NOMO-1 treated with DMSO at 0.1 percent for 48 hours (cell line): ENCODE results near the gene MALAT1.
"Not testable (repeated sequence)": the region's sequence is repeated elsewhere in the genome, so short reads cannot be mapped to it uniquely, and the experiment has no call there.

Experiments used
- DNase-seq: peaks from one replicate; lab custom pipeline; 2025; ENCODE audit not compliant: unreplicated experiment; lab: John Stamatoyannopoulos, UW

MALAT1 gene

GRCh38 chr11:65498977-65499712 lies at the start of gene MALAT1:
Gene MALAT1 (plus strand): TSS chr11:65499045.
- DNase-seq = peak; percentile 85

DNA sequence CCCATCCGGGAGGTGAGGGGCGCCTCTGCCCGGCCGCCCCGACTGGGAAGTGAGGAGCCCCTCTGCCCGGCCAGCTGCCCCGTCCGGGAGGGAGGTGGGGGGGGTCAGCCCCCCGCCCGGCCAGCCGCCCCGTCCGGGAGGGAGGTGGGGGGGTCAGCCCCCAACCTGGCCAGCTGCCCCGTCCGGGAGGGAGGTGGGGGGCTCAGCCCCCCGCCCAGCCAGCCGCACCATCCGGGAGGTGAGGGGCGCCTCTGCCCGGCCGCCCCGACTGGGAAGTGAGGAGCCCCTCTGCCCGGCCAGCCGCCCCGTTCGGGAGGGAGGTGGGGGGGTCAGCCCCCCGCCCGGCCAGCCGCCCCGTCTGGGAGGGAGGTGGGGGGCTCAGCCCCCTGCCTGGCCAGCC lies 47.5 kb upstream of the MALAT1 start:
- not testable (repeated sequence) for DNase-seq

DNA sequence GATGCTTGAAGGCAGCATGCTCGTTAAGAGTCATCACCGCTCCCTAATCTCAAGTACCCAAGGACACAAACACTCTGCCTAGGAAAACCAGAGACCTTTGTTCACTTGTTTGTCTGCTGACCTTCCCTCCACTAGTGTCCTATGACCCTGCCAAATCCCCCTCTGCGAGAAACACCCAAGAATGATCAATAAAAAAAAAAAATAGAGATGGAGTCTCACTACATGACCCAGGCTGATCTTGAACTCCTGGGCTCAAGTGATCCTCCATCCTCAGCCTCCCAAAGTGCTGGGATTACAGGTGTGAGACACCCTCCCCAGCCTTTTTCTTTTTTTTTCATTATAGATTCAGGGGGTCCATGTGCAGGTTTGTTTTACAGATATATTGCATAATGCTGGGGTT lies 46.6 kb upstream of the MALAT1 start:
- not testable (repeated sequence) for DNase-seq

- DNase-seq = peak; percentile 88
Observed at GRCh38 chr11:65452806-65453490, 45.9 kb upstream of the MALAT1 start.

DNA sequence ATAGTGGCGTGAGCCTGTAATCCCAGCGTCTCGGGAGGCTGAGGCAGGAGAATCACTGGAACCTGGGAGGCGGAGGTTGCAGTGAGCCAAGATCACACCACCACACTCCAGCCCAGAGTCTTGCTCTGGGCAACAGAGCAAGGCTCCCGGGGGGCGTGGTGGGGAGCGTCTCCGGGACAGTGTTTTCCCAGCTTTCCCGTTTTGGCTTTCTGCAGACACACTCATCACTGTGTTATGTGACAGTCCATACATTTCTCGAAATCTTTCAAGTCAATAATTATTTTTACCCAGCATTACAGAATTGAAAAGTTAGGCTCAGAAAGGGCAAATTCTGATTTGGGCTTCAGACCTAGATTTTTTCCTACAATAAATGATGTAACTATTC lies 44.5 kb upstream of the MALAT1 start:
- no peak for DNase-seq

DNA sequence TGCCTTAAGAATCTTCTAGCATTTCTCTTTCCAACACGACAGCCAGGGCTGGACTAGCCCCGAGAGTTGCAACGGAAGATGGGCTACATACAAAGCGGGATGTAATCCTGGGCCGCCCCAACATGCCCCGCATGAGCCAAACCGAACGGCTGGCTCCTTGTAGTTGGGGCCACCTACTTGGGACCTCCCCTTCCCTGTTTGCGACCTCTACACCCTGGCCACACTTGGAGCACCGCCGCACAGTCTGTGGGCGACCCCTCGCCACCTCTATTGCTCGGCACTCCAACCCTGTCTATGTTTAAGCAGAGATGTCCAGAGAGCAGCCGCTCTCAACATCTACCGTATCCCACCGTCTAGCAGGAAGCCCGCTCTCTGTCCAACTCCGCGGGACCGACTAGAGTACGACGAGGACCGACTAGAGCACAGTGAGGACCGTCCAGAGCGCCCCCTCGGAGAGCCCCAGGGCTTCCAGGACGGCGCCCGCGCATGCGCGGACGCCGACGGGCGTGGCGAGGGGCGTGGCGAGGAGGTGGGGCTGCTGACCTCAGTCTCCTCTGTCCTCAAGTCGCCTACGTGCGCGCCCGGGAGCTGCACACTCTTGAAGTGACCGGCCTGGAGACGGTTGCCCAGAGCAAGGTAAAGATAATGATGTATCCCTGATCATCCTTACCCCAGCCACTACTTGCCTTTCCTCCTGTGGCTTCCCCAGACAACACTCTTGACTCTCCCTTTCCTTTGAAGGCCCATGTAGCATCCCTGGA lies 44.0 kb upstream of the MALAT1 start:
- peak; percentile 83 for DNase-seq

DNA sequence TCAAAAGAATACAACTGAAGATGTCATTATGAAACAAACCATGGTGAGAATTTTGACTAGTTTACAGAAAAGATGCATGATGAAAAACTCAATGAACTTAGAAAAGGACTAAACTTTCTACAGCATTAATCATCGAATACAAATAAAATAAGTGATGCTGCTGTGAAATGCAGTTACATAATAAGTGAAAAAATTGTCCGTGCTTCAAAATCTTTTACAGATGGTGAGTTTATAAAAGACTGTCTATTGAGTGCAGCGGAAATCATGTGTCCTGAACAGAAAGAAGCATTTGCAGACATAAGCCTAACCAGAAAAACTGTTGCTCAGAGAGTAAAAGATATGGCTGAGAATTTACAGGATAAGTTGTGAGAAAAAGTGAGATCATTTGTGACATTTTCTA lies 42.4 kb upstream of the MALAT1 start:
- no peak for DNase-seq

DNA sequence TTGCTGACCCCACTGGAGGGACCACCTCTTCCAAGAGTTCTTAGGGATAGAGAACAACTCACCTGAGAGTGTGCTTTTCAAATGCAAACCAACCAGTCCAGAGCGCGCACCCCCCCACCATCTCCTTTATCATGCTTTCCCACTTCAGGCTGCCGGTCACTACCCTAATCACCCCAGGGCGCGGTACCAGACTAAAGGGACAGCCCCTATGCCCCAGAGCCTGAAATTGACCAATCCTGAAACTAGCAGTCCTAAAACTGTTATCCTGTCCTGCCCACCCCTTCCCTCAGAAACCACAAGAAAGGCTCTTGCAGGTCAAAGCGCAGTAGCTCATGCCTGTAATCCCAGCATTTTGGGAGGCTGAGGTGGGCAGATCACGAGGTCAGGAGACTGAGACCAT lies 39.3 kb upstream of the MALAT1 start:
- DNase-seq = no peak

GRCh38 chr11:65465471-65465870 lies 33.4 kb upstream of the MALAT1 start:
- DNase-seq = not testable (repeated sequence)

DNA sequence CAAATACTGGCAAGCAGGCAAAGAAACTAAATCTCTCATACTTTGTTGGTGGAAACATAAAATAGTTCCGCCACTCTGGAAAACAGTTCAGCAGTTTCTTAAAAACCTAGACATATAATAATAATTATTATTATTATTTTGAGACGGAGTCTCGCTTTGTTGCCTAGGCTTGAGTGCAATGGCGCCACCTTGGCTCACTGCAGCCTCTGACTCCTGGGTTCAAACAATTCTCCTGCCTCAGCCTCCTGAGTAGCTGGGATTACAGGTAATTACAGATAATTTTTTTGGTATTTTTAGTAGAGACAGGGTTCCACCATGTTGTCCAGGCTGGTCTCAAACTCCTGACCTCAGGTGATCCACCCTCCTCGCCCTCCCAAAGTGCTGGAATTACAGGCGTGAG lies 31.5 kb upstream of the MALAT1 start:
- DNase-seq = not testable (repeated sequence)

DNA sequence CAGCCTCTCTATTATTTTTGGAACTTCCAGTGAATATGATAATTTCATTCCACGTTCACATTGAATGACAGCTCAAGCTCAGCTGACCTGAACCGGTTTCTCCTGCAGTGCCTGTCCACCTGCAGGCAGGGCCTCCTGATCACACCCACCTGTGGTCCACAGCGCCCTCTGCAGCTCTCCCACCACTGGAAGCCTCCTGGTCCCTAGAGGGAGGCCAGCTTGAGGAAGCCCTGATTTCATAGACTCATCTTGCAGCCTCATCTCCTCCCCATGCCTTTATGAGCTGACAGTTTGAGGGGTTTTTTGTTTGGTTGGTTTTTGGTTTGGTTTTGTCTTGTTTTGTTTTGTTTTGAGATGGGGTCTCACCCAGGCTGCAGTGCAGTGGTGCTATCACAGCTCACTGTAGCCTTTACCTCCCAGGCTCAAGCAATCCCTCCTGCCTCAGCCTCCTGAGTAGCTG lies 29.9 kb upstream of the MALAT1 start:
- peak; percentile 64 for DNase-seq

DNA sequence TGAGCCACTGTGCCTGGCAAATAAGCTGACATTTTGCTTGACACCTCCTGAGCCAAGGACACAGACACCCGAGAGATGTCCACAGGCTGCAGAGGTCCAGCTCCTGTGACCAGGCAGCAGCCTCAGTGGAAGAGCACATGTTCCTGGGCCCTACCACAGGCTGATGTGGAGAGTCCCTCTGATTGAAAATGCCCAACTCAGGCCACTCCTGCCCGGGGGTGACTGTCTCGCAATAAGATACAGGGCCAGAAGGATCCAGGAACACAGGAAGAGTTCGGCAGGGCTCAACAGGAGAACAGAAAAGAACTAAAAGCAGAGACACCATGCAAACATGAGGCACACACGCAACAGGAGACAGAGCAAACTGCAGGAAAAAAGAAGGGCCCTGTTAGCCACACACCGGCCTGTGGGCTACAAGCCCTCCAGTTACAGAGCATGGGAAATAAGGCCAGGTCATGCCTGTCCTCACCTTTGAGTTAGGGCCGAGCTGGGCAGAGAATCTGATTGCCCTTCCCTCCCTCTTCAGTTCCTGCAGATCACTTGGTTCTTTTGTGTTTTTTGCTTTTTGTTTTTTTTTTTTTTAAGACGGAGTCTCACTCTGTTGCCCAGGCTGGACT lies 28.3 kb upstream of the MALAT1 start:
- no peak for DNase-seq

- peak; percentile 42 for DNase-seq
Observed at GRCh38 chr11:65471447-65471891, 27.4 kb upstream of the MALAT1 start.

- DNase-seq = not testable (repeated sequence)
Observed at GRCh38 chr11:65472588-65473277, 26.1 kb upstream of the MALAT1 start.

GRCh38 chr11:65473278-65473860 lies 25.5 kb upstream of the MALAT1 start:
- DNase-seq = no peak

DNA sequence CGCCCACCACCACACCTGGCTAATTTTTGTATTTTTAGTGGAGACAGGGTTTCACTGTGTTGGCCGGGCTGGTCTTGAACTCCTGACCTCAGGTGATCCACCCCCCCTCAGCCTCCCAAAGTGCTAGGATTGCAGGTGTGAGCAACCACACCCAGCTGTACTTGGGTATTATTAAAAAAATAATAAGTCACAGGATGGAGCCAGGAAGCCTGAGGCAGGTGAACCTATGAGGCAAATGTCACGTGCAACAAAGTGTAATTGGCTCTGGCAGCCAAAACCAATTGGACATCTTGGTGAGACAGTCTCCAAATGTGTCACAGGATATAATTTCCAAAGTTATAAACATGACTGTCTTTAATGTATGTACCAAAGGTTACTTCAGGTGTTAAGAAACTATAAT lies 24.0 kb upstream of the MALAT1 start:
- no peak for DNase-seq

- DNase-seq = peak; percentile 13
Observed at GRCh38 chr11:65476632-65477148, 22.2 kb upstream of the MALAT1 start.

- DNase-seq = peak; percentile 92
Observed at GRCh38 chr11:65477149-65477965, 21.5 kb upstream of the MALAT1 start.
